ENCODE data around the gene TGIF2. TPM values are rescaled to one million over a fixed set of nuclear protein-coding genes. Genes with fewer than 3 reads are reported as not detected.

Gene TGIF2
- total RNA-seq, 1 donor from 2014 or later = 13.4 TPM

DNA sequence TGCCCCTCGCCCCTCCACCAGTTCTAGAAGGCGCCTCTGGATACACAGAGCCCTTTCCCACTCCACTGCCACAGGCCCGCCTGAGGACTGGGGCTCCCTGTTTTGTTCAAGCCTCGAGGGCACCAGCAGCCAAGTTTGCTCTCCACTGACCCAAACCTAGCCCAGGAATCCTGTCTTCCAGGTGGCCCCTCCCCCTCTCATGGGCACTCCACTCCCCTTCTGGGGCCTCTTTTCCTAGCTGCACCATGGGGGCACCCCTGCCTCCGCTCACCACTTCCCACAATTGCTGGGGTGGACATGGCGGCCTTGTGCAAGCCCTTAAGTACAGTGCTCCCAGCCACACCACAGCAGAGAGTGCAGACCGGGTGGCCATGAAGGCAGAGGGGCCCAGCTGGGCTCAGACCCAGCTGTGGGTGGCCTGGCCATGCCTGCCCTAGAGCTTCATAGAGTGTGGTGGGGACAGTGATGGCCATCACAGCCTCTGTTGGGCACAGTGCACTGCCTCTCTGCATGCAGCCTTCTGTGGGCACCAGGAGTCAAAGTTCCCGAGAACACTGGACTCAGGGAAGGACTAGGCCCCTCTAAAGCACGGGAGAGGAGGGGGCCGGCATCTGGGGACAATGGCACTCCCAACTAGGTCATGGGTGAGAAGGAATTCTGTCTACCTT lies 30.7 kb upstream of the TGIF2 start:
- no peak overlapping the region for H3K4me3 ChIP-seq (ENCODE audit: low read depth, low read length)
- TF ChIP-seq, protein P1, sequence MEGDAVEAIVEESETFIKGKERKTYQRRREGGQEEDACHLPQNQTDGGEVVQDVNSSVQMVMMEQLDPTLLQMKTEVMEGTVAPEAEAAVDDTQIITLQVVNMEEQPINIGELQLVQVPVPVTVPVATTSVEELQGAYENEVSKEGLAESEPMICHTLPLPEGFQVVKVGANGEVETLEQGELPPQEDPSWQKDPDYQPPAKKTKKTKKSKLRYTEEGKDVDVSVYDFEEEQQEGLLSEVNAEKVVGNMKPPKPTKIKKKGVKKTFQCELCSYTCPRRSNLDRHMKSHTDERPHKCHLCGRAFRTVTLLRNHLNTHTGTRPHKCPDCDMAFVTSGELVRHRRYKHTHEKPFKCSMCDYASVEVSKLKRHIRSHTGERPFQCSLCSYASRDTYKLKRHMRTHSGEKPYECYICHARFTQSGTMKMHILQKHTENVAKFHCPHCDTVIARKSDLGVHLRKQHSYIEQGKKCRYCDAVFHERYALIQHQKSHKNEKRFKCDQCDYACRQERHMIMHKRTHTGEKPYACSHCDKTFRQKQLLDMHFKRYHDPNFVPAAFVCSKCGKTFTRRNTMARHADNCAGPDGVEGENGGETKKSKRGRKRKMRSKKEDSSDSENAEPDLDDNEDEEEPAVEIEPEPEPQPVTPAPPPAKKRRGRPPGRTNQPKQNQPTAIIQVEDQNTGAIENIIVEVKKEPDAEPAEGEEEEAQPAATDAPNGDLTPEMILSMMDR (conservative IDR thresholded peaks at IDR 0.05; ENCODE audit: low read depth, low read length) = no peak
- no peak for DNase-seq (ENCODE audit: low read depth)

DNA sequence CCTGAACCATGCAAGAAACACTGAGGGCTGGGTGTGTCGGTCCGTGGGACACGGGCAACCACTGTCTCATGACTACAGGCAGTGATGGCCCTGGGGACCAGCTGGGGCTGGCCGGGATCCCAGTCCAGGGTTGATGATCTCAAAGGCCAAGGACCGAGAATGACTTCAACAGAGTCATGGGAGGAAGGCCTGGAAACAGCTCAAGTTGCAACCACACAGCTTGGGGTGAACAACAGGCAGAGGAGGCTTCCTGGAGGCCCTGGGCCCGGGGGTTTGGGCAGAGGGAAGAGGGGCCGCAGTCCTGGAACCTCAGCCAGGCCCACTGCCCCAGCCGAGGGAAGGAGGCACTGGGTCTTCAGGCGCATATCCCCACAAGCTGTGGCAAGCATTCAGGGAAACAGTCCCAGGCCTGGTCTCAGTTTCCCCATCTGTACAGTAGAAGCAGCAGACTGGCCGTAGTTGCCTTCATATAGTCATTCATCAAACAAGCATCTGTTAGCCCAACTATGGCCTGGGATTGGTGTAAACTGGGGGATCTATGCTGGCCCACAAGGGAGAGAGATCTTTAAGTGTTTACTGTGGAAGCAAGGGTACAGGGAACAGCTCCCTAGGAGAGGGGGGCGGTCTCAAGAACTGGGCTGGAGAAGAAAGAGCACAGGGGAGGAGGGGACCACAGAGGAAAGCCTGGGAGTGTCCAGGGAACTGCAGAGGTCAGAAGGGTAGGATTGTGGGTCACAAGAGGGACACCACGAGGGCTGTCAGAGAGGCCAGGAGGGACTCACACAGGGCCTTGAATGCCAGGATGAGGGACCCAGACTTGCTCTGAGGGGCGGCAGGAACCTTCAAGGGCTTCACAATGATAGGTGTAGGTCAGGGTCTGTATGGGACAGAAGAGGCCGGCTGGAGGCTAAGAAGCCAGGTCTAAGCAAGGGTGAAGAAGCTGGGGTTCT lies 29.9 kb upstream of the TGIF2 start:
- TF ChIP-seq, protein P1 (conservative IDR thresholded peaks at IDR 0.05; ENCODE audit: low read depth, low read length) = no peak
- H3K4me3 ChIP-seq (ENCODE audit: low read depth, low read length) = no peak overlapping the region
- DNase-seq (ENCODE audit: low read depth) = no peak

DNA sequence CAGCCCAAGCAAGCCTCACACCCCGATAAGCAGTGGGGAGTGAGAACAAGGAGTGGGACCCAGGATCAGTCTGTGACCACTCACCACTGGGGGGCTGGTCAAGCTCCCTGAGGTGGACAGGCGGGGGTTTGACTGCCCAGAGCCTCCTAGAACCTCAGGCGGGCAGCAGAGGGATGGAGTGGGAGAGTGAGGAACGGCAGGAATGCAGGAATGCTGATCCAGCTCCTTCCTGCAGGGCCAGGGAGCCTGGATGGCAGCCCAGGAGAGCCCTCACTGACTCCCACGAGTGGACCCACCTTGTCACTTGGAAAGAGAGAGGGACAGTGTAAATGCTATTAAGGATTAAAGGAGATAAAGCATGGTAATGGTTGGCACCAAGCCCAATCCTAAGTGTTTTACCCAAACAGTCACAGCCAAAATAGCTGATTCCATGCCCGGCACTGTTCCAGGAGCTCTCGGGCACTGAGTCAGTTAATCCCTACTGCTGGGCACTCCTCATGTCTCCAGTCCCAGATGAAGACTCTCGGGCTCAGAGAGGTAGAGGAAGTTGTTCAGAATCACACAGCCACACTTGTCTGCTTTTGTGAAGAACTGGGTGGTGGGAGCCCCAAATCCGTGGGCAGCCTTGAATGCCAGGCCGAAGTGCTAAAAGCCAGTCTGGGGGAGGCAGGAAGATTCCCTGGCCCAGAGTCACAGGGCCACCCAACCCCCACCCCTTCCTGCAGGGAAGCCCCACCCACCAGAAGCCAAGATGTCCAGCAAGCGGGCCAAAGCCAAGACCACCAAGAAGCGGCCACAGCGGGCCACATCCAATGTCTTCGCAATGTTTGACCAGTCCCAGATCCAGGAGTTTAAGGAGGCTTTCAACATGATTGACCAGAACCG lies 29.0 kb upstream of the TGIF2 start:
- TF ChIP-seq, protein P1 (conservative IDR thresholded peaks at IDR 0.05; ENCODE audit: low read depth, low read length) = no peak
- no peak for DNase-seq (ENCODE audit: low read depth)
- no peak overlapping the region for H3K4me3 ChIP-seq (ENCODE audit: low read depth, low read length)

DNA sequence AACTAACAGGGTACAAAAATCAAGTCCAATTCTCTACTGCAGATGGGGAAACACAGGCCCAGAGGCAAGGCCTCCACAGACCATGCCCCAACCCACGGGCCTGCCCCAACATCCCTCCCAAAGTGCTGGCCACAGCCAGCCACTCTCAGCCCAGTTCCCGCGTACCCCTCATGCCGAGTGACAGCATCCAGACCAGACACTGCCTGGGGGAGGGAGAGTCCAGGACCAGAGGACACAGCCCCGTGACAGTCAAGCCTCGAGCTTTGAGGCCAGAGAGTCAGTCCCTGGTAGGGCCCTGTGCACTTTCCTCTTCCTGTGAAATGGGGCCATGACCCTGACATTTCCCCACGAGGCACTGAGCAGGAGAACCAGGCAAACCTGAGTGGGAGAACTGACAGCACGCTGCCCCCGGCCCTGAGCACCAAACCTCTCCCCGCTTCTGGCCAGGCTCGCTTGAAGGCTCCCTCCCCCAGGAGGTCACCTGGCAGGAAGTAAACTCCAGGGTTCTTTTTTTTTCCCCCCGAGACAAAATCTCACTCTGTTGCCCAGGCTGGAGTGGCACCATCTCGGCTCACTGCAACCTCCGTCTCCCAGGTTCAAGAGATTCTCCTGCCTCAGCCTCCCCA lies 27.2 kb upstream of the TGIF2 start:
- TF ChIP-seq, protein P1 (conservative IDR thresholded peaks at IDR 0.05; ENCODE audit: low read depth, low read length) = no peak
- no peak for DNase-seq (ENCODE audit: low read depth)

DNA sequence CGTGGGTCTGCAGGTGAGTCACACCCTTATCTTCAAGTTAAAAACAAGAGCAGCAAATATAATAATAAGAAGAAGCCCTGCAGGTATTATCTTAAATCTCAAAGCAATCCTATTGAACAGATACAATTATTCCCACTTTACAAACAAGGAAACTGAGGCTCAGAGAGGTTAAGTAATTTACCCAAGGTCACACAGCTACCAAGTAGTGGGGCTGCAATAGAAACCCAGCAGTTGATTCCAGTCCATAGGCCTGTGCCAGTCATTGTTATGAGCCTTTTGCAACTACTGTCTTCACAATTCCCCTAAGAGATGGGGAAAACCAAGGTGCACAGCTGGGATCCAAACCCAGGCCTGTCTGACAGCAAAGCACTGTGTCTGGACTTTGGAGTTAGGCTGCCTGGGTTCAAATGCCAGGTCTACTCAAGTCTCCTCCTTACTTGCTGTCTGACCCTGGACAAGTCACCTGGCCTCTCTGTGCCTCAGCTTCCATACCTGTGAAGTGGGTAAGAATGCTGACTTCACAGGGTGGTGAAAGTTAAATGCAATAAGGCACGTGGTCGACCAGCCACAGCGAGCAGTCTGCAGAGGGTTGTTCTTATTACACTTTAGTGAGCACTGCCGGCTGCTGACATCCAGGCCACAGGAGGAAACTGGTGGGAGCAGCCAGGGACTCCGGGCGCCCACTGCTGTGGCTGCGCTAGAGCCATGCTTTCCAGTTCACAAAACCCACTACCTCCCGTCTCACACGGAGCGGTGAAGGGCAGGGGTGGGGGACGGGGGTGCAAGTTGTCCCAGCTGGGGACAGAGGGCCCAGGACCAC lies 26.0 kb upstream of the TGIF2 start:
- TF ChIP-seq, protein P1 (conservative IDR thresholded peaks at IDR 0.05; ENCODE audit: low read depth, low read length) = no peak
- no peak for DNase-seq (ENCODE audit: low read depth)
- no peak overlapping the region for H3K4me3 ChIP-seq (ENCODE audit: low read depth, low read length)

More for the DNA sequence above, 27.2 kb upstream of the TGIF2 start:
- no peak overlapping the region for H3K4me3 ChIP-seq (ENCODE audit: low read depth, low read length)

DNA sequence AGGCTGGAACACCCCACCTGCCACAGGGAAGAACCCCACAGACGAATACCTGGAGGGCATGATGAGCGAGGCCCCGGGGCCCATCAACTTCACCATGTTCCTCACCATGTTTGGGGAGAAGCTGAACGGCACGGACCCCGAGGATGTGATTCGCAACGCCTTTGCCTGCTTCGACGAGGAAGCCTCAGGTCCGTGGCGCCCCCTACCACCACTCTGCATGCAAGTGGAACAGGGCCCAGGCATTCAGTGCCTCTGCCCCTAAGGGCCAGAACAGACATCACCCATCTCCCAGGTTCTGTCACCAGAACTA lies 25.4 kb upstream of the TGIF2 start:
- TF ChIP-seq, protein P1 (conservative IDR thresholded peaks at IDR 0.05; ENCODE audit: low read depth, low read length) = no peak
- H3K4me3 ChIP-seq (ENCODE audit: low read depth, low read length) = no peak overlapping the region
- DNase-seq (ENCODE audit: low read depth) = no peak
